ENCODE measurements around the gene CHKB.

DNA sequence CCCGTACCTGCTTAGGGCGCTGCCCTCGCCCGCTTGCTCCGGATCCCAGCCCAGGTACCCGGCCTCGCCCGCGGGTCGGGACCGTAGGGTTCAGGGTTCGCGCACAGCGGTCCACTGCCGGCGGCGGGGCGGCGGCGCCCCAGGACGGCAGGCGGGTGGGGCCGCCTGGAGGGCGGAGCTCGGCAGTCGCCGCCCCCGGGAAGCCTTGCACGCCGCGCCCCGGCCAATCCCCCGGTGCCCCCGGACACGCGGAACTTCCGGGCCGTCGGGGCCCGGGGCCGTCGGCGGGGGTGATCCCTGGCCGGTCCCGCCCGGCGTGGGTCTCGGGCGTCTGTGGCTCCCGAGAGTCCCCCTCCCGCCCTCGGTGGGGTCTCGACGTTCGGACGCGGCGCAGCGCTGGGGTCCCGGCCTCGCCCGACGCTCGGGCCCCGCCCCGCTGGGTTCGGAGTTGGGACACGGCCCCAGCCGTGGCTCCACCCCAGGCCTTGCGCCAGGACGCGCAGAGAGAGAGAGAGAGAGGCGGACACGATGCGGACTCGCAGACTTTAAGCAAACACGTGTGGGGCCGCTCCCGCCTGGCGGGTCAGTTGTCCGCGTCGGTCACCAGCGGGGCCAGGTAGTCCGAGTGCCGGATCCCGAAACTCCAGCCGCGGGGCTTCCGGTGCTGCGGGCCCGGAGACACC lies 52.6 kb downstream of the CHKB start, which contains the start of gene TYMP:
- TF ChIP-seq EZH2 (IDR thresholded peaks at IDR 0.05; ENCODE audit: borderline replicate concordance, low read length): no peak
- TF ChIP-seq, protein P1, sequence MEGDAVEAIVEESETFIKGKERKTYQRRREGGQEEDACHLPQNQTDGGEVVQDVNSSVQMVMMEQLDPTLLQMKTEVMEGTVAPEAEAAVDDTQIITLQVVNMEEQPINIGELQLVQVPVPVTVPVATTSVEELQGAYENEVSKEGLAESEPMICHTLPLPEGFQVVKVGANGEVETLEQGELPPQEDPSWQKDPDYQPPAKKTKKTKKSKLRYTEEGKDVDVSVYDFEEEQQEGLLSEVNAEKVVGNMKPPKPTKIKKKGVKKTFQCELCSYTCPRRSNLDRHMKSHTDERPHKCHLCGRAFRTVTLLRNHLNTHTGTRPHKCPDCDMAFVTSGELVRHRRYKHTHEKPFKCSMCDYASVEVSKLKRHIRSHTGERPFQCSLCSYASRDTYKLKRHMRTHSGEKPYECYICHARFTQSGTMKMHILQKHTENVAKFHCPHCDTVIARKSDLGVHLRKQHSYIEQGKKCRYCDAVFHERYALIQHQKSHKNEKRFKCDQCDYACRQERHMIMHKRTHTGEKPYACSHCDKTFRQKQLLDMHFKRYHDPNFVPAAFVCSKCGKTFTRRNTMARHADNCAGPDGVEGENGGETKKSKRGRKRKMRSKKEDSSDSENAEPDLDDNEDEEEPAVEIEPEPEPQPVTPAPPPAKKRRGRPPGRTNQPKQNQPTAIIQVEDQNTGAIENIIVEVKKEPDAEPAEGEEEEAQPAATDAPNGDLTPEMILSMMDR (IDR thresholded peaks at IDR 0.05; ENCODE audit: low read length): no peak
